ENCODE data around the gene LHX6. TPM values are rescaled to one million over a fixed set of nuclear protein-coding genes. Genes with fewer than 3 reads are reported as not detected.
A peak's percentile ranks its signal among the peaks of the same experiment; 100 is the strongest.

The LHX6 gene
- total RNA-seq, 1 experiment from 2014 or later, result 1.5 TPM

- Mint-ChIP-seq H3K4me3 (no peak overlapping the region), H3K27ac (peak overlapping the region; percentile 7; the same call in 1 of the 2 replicates), H3K36me3 (no peaks in the 10 kb centered on the region), H3K27me3 (ENCODE audit: low read depth) (peaks cover 18% of the 10 kb centered on the region), H3K4me1 (peaks cover 16% of the 10 kb centered on the region), H3K9me3 (no peaks in the 10 kb centered on the region)
- CTCF ChIA-PET, result interaction anchor here (0.9 to 1.8 kb wide), 4 partner anchors 14 to 107 kb away, joined by 3 to 6 read pairs (median 4); no protein-coding TSS in a partner anchor
- POLR2A ChIA-PET, result interaction anchor here (0.9 kb wide), 1 partner anchor 58 kb away, joined by 4 read pairs; the partner anchor contains the start of genes MRRF and RBM18
- no peak for DNase-seq (ENCODE audit: low spot score)
- TF ChIP-seq, protein P1, sequence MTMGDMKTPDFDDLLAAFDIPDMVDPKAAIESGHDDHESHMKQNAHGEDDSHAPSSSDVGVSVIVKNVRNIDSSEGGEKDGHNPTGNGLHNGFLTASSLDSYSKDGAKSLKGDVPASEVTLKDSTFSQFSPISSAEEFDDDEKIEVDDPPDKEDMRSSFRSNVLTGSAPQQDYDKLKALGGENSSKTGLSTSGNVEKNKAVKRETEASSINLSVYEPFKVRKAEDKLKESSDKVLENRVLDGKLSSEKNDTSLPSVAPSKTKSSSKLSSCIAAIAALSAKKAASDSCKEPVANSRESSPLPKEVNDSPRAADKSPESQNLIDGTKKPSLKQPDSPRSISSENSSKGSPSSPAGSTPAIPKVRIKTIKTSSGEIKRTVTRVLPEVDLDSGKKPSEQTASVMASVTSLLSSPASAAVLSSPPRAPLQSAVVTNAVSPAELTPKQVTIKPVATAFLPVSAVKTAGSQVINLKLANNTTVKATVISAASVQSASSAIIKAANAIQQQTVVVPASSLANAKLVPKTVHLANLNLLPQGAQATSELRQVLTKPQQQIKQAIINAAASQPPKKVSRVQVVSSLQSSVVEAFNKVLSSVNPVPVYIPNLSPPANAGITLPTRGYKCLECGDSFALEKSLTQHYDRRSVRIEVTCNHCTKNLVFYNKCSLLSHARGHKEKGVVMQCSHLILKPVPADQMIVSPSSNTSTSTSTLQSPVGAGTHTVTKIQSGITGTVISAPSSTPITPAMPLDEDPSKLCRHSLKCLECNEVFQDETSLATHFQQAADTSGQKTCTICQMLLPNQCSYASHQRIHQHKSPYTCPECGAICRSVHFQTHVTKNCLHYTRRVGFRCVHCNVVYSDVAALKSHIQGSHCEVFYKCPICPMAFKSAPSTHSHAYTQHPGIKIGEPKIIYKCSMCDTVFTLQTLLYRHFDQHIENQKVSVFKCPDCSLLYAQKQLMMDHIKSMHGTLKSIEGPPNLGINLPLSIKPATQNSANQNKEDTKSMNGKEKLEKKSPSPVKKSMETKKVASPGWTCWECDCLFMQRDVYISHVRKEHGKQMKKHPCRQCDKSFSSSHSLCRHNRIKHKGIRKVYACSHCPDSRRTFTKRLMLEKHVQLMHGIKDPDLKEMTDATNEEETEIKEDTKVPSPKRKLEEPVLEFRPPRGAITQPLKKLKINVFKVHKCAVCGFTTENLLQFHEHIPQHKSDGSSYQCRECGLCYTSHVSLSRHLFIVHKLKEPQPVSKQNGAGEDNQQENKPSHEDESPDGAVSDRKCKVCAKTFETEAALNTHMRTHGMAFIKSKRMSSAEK (CRISPR knock-in tag; IDR thresholded peaks at IDR 0.05; ENCODE audit: borderline replicate concordance), result no peak
- no peak for TF ChIP-seq PREB (CRISPR knock-in tag; IDR thresholded peaks at IDR 0.05; ENCODE audit: borderline replicate concordance)
- TF ChIP-seq JAZF1 (CRISPR knock-in tag; IDR thresholded peaks at IDR 0.05), result no peak
- no peak for TF ChIP-seq HMGA2 (CRISPR knock-in tag; IDR thresholded peaks at IDR 0.05)
- TF ChIP-seq ATF1 (CRISPR knock-in tag; IDR thresholded peaks at IDR 0.05), result no peak
- TF ChIP-seq STAT6 (CRISPR knock-in tag; conservative IDR thresholded peaks at IDR 0.05; ENCODE audit: low read depth), result no peak
- TF ChIP-seq ZNF416 (CRISPR knock-in tag; IDR thresholded peaks at IDR 0.05), result no peak
- no peak for TF ChIP-seq NFYB (CRISPR knock-in tag; conservative IDR thresholded peaks at IDR 0.05; ENCODE audit: low read depth)
- no peak for TF ChIP-seq CREB1 (CRISPR knock-in tag; IDR thresholded peaks at IDR 0.05)
- no peak for TF ChIP-seq NR3C1 (CRISPR knock-in tag; conservative IDR thresholded peaks at IDR 0.05; ENCODE audit: low read depth)
- no peak for TF ChIP-seq ZNF512 (CRISPR knock-in tag; IDR thresholded peaks at IDR 0.05; ENCODE audit: borderline replicate concordance)
- no peak for ATAC-seq
These were observed 22.4 kb downstream of the LHX6 start for GRCh38 chr9:122206118-122207046.

DNA sequence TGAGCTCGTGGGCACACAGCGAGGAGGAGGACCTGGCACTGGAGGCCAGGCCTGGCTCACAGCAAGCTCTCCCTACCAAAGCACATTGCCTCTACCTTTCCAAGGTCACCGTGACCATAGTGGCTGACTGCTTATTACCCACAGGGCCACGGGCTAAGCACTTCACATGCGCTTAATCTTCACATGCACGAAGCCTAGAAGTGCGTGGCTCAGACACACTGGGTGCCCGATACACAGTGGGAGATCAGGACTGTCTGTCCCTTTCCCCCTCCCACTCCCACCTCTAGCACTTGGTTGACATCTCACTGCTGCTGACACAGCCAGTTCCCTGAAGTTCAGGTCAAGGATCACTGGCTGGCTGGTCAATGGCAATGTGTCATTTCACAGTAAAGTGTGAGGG, 23.6 kb downstream of the LHX6 start:
- Mint-ChIP-seq H3K4me1 (peaks cover 20% of the 10 kb centered on the region), H3K27ac (no peak overlapping the region), H3K36me3 (no peaks in the 10 kb centered on the region), H3K4me3 (no peak overlapping the region), H3K27me3 (ENCODE audit: low read depth) (peaks cover 6% of the 10 kb centered on the region), H3K9me3 (no peaks in the 10 kb centered on the region)
- POLR2A ChIA-PET, result no interaction called here
- no peak for DNase-seq (ENCODE audit: low spot score)
- CTCF ChIA-PET, result interaction anchor here (0.8 to 1.4 kb wide), 2 partner anchors 9 to 80 kb away, joined by 3 read pairs; no protein-coding TSS in a partner anchor
- no peak for ATAC-seq
- no peak for TF ChIP-seq STAT6 (CRISPR knock-in tag; conservative IDR thresholded peaks at IDR 0.05; ENCODE audit: low read depth)
- TF ChIP-seq CDX4 (CRISPR knock-in tag; IDR thresholded peaks at IDR 0.05; ENCODE audit: borderline replicate concordance), result no peak
- TF ChIP-seq ELF4 (CRISPR knock-in tag; IDR thresholded peaks at IDR 0.05; ENCODE audit: low read depth), result no peak
- TF ChIP-seq, protein P2, sequence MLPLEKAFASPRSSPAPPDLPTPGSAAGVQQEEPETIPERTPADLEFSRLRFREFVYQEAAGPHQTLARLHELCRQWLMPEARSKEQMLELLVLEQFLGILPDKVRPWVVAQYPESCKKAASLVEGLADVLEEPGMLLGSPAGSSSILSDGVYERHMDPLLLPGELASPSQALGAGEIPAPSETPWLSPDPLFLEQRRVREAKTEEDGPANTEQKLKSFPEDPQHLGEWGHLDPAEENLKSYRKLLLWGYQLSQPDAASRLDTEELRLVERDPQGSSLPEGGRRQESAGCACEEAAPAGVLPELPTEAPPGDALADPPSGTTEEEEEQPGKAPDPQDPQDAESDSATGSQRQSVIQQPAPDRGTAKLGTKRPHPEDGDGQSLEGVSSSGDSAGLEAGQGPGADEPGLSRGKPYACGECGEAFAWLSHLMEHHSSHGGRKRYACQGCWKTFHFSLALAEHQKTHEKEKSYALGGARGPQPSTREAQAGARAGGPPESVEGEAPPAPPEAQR (CRISPR knock-in tag; IDR thresholded peaks at IDR 0.05), result no peak
- TF ChIP-seq ZNF396 (CRISPR knock-in tag; IDR thresholded peaks at IDR 0.05; ENCODE audit: borderline replicate concordance), result no peak

Data from WTC11 (cell line).